ENCODE measurements around the gene KCNJ10. TPM values are rescaled to one million over a fixed set of nuclear protein-coding genes. Genes with fewer than 3 reads are reported as not detected.

Gene KCNJ10
- total and polyA plus RNA-seq, 8 donors: 0.19 to 1.1 (median 0.78) TPM; not detected in 5

GRCh38 chr1:159979257-159979656 lies 90.7 kb downstream of the KCNJ10 start:
- intact Hi-C loops (cut with DNase I; ENCODE audit: low total_unique reads): no loop called here
- H3K27ac ChIP-seq: no peak overlapping the region
- H3K9me3 ChIP-seq: no peaks in the 10 kb centered on the region
- no peak overlapping the region for H3K4me3 ChIP-seq
- TF ChIP-seq POLR2AphosphoS5 (IDR thresholded peaks at IDR 0.05) (no peak), EP300 (IDR thresholded peaks at IDR 0.05) (no peak), CTCF (IDR thresholded peaks at IDR 0.05) (no peak), POLR2A (IDR thresholded peaks at IDR 0.05) (no peak)
- H3K27me3 ChIP-seq: no peaks in the 10 kb centered on the region
- H3K4me1 ChIP-seq: peaks cover 0 to 15% (median 7%) of the 10 kb centered on the region in 4 donors
- peaks cover 0 to 27% (median 2%) of the 10 kb centered on the region in 4 donors for H3K36me3 ChIP-seq
- WGBS, 5 donors: 68 to 80% (median 75%) methylated on average over 3 of the region's 3 CpGs
- DNase-seq: peak in 1 of 2 donors; percentile 59

GRCh38 chr1:159978107-159978398 lies 91.9 kb downstream of the KCNJ10 start:
- peaks cover 0 to 7% (median 0%) of the 10 kb centered on the region in 3 donors for H3K27me3 ChIP-seq
- H3K27ac ChIP-seq: no peak overlapping the region
- intact Hi-C loops (cut with DNase I; ENCODE audit: low total_unique reads): no loop called here
- no peaks in the 10 kb centered on the region for H3K9me3 ChIP-seq
- H3K4me3 ChIP-seq: no peak overlapping the region
- peaks cover 0 to 27% (median 2%) of the 10 kb centered on the region in 4 donors for H3K36me3 ChIP-seq
- DNase-seq: no peak
- peaks cover 0 to 15% (median 7%) of the 10 kb centered on the region in 4 donors for H3K4me1 ChIP-seq
- 80 to 100% (median 95%) methylated on average over 2 of the region's 2 CpGs for WGBS, 5 donors
- no peak for TF ChIP-seq CTCF (IDR thresholded peaks at IDR 0.05)
- no peak for TF ChIP-seq POLR2AphosphoS5 (IDR thresholded peaks at IDR 0.05)
- TF ChIP-seq POLR2A (IDR thresholded peaks at IDR 0.05): no peak
- TF ChIP-seq EP300 (IDR thresholded peaks at IDR 0.05): no peak

GRCh38 chr1:159977364-159978106 lies 92.4 kb downstream of the KCNJ10 start:
- Histone ChIP-seq H3K4me3 (no peak overlapping the region), H3K4me1 (peaks cover 0 to 15% (median 7%) of the 10 kb centered on the region in 4 donors), H3K9me3 (no peaks in the 10 kb centered on the region), H3K27me3 (peaks cover 0 to 7% (median 0%) of the 10 kb centered on the region in 3 donors), H3K27ac (no peak overlapping the region), H3K36me3 (peaks cover 0 to 27% (median 2%) of the 10 kb centered on the region in 4 donors)
- intact Hi-C loops (cut with DNase I; ENCODE audit: low total_unique reads): no loop called here
- no peak for TF ChIP-seq EP300 (IDR thresholded peaks at IDR 0.05)
- TF ChIP-seq POLR2AphosphoS5 (IDR thresholded peaks at IDR 0.05): no peak
- no peak for TF ChIP-seq POLR2A (IDR thresholded peaks at IDR 0.05)
- TF ChIP-seq CTCF (IDR thresholded peaks at IDR 0.05): no peak
- WGBS, 5 donors: 84 to 93% (median 89%) methylated on average over 6 of the region's 6 CpGs
- DNase-seq: no peak

GRCh38 chr1:159974350-159974965 lies 95.5 kb downstream of the KCNJ10 start:
- peaks cover 0 to 7% (median 0%) of the 10 kb centered on the region in 3 donors for H3K27me3 ChIP-seq
- no peak overlapping the region for H3K4me3 ChIP-seq
- no peak overlapping the region for H3K27ac ChIP-seq
- H3K9me3 ChIP-seq: no peaks in the 10 kb centered on the region
- TF ChIP-seq EP300 (IDR thresholded peaks at IDR 0.05) (no peak), CTCF (IDR thresholded peaks at IDR 0.05) (no peak), POLR2AphosphoS5 (IDR thresholded peaks at IDR 0.05) (no peak), POLR2A (IDR thresholded peaks at IDR 0.05) (no peak)
- 87 to 98% (median 94%) methylated on average over 7 of the region's 7 CpGs for WGBS, 5 donors
- intact Hi-C loops (cut with DNase I; ENCODE audit: low total_unique reads): no loop called here
- no peak for DNase-seq
- peaks cover 0 to 21% (median 15%) of the 10 kb centered on the region in 4 donors for H3K4me1 ChIP-seq
- H3K36me3 ChIP-seq: peaks cover 0 to 12% (median 0%) of the 10 kb centered on the region in 4 donors
